ENCODE measurements around the gene PLXNA1.

GRCh38 chr3:127018306-127018828 lies 35.5 kb downstream of the PLXNA1 start:
- TF ChIP-seq CTCF (IDR thresholded peaks at IDR 0.05; ENCODE audit: low read depth, low read length) (no peak), EZH2phosphoT487 (IDR thresholded peaks at IDR 0.05; ENCODE audit: low read depth) (no peak)
